HEK293T (cell line): ENCODE measurements around the gene COL5A1.

Experiments
- CTCF ChIA-PET: fragments of 350-600 bp; formaldehyde crosslinking; extraction: SDS; loops from one replicate; lab custom pipeline; 2021; ENCODE audit warnings: antibody characterized with exemption, inconsistent platforms; lab: Yijun Ruan, JAX
- POLR2A ChIA-PET: fragments of 350-600 bp; formaldehyde crosslinking; extraction: SDS; loops from one replicate; lab custom pipeline; 2020; ENCODE audit warnings: antibody characterized with exemption, inconsistent platforms; lab: Yijun Ruan, JAX
- DNase-seq: peaks from one replicate; pipeline ENCODE4 v3.0.0; 2012; ENCODE audit warnings: mixed read lengths; ENCODE audit errors: extremely low spot score
- ARNT ChIP-seq: fragments of 450-650 bp; IDR thresholded peaks from 2 replicates; pipeline ENCODE4 v1.6.1; 2017; ENCODE audit warnings: mild to moderate bottlenecking
- BHLHE40 ChIP-seq: fragments of 450-650 bp; IDR thresholded peaks from 2 replicates; pipeline ENCODE4 v1.6.1; 2016; ENCODE audit warnings: mild to moderate bottlenecking, moderate library complexity, borderline replicate concordance
- CTBP1 ChIP-seq: fragments of 450-650 bp; IDR thresholded peaks from 2 replicates; pipeline ENCODE4 v1.6.1; 2016; ENCODE audit warnings: borderline replicate concordance
- ELF4 ChIP-seq: fragments of 450-650 bp; IDR thresholded peaks from 2 replicates; pipeline ENCODE4 v1.6.1; 2017; ENCODE audit warnings: antibody characterized with exemption
- FOXA1 ChIP-seq: fragments of 450-650 bp; IDR thresholded peaks from 2 replicates; pipeline ENCODE4 v1.6.1; 2016; ENCODE audit warnings: mild to moderate bottlenecking
- FOXK2 ChIP-seq: fragments of 450-650 bp; IDR thresholded peaks from 2 replicates; pipeline ENCODE4 v1.6.1; 2016; ENCODE audit warnings: mild to moderate bottlenecking
- FOXM1 ChIP-seq: fragments of 450-650 bp; IDR thresholded peaks from 2 replicates; pipeline ENCODE4 v1.6.1; 2017; ENCODE audit warnings: mild to moderate bottlenecking, borderline replicate concordance
- HDGF ChIP-seq: fragments of 450-650 bp; IDR thresholded peaks from 2 replicates; pipeline ENCODE4 v1.6.1; 2017; ENCODE audit warnings: antibody characterized with exemption, borderline replicate concordance
- L3MBTL2 ChIP-seq: fragments of 450-650 bp; conservative IDR thresholded peaks from 2 replicates; pipeline ENCODE4 v1.6.1; 2016; ENCODE audit warnings: mild to moderate bottlenecking
- LEF1 ChIP-seq: fragments of 450-650 bp; IDR thresholded peaks from 2 replicates; pipeline ENCODE4 v1.6.1; 2017; ENCODE audit warnings: mild to moderate bottlenecking, borderline replicate concordance
- NFRKB ChIP-seq: fragments of 450-650 bp; IDR thresholded peaks from 2 replicates; pipeline ENCODE4 v1.6.1; 2016; ENCODE audit warnings: mild to moderate bottlenecking, moderate library complexity
- SP1 ChIP-seq: fragments of 450-650 bp; IDR thresholded peaks from 2 replicates; pipeline ENCODE4 v1.6.1; 2017
- SUZ12 ChIP-seq: fragments of 450-650 bp; IDR thresholded peaks from 2 replicates; pipeline ENCODE4 v1.6.1; 2016; ENCODE audit warnings: mild to moderate bottlenecking
- TARDBP ChIP-seq: fragments of 450-650 bp; IDR thresholded peaks from 2 replicates; pipeline ENCODE4 v1.6.1; 2016
- ZNF384 ChIP-seq: fragments of 450-650 bp; IDR thresholded peaks from 2 replicates; pipeline ENCODE4 v1.6.1; 2016
- TF ChIP-seq, protein P1 (sequence below): fragments of 450-650 bp; IDR thresholded peaks from 2 replicates; pipeline ENCODE4 v1.6.1; 2016

The COL5A1 gene

DNA sequence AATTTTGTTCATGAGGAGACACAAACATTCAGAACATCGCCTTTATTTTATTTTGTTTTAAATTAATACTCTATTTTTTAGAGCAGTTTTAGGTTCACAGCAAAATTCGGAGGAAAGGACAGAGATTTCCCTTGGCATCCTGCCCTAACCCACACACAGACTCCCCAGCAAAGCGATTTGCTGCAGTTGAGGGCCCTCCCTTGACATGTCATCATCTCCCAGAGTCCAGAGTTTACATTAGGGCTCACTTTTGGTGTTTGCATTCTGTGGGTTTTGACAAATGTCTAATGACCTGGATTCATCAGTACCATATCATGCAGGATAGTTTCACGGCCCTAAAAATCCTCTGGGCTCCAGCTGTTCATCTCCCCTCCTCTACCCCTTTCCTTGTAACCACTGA, 33.6 kb upstream of the COL5A1 start:
- DNase-seq: no peak
- no peak for TF ChIP-seq NFRKB
- TF ChIP-seq, protein P1, sequence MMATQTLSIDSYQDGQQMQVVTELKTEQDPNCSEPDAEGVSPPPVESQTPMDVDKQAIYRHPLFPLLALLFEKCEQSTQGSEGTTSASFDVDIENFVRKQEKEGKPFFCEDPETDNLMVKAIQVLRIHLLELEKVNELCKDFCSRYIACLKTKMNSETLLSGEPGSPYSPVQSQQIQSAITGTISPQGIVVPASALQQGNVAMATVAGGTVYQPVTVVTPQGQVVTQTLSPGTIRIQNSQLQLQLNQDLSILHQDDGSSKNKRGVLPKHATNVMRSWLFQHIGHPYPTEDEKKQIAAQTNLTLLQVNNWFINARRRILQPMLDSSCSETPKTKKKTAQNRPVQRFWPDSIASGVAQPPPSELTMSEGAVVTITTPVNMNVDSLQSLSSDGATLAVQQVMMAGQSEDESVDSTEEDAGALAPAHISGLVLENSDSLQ: no peak
- TF ChIP-seq CTBP1: no peak
- no peak for TF ChIP-seq HDGF
- no peak for TF ChIP-seq FOXK2
- no peak for TF ChIP-seq SP1
- no peak for TF ChIP-seq FOXA1
- TF ChIP-seq ARNT: no peak
- TF ChIP-seq FOXM1: no peak
- TF ChIP-seq ELF4: no peak
- CTCF ChIA-PET: no interaction called here
- POLR2A ChIA-PET: interaction anchor here (0.5 kb wide), 1 partner anchor 146 kb away, joined by 3 read pairs; no protein-coding TSS in a partner anchor

GRCh38 chr9:134611046-134611445, 30.6 kb upstream of the COL5A1 start:
- TF ChIP-seq NFRKB (no peak), ZNF384 (no peak)
- DNase-seq: no peak
- CTCF ChIA-PET: no interaction called here
- POLR2A ChIA-PET: no interaction called here

- no peak for DNase-seq
- CTCF ChIA-PET: no interaction called here
- POLR2A ChIA-PET: no interaction called here
- TF ChIP-seq BHLHE40: no peak
- TF ChIP-seq ARNT: no peak
- TF ChIP-seq, protein P1: no peak
- no peak for TF ChIP-seq FOXA1
- TF ChIP-seq LEF1: no peak
- TF ChIP-seq ZNF384: no peak
- TF ChIP-seq HDGF: no peak
- no peak for TF ChIP-seq SP1
- TF ChIP-seq FOXK2: no peak
- TF ChIP-seq L3MBTL2: no peak
- no peak for TF ChIP-seq ELF4
These were observed 29.3 kb upstream of the COL5A1 start for GRCh38 chr9:134612309-134612708.

- ChIA-PET CTCF (no interaction called here), POLR2A (no interaction called here)
- no peak for TF ChIP-seq FOXK2
- TF ChIP-seq ELF4: no peak
- TF ChIP-seq CTBP1: no peak
- no peak for TF ChIP-seq ARNT
- TF ChIP-seq BHLHE40: no peak
- TF ChIP-seq SP1: no peak
- no peak for TF ChIP-seq HDGF
- no peak for TF ChIP-seq ZNF384
- no peak for DNase-seq
These were observed 28.9 kb upstream of the COL5A1 start for GRCh38 chr9:134612715-134613114.

- POLR2A ChIA-PET: no interaction called here
- no peak for TF ChIP-seq NFRKB
- TF ChIP-seq FOXK2: no peak
- TF ChIP-seq FOXM1: no peak
- no peak for TF ChIP-seq BHLHE40
- no peak for TF ChIP-seq TARDBP
- no peak for TF ChIP-seq SUZ12
- no peak for TF ChIP-seq SP1
- no peak for TF ChIP-seq ELF4
- TF ChIP-seq, protein P1: no peak
- TF ChIP-seq HDGF: no peak
- CTCF ChIA-PET: no interaction called here
These were observed 27.3 kb upstream of the COL5A1 start for GRCh38 chr9:134614256-134614655.

GRCh38 chr9:134616341-134616740, 25.3 kb upstream of the COL5A1 start:
- no peak for TF ChIP-seq ARNT
- TF ChIP-seq LEF1: no peak
- TF ChIP-seq FOXK2: no peak
- TF ChIP-seq SUZ12: no peak
- no peak for TF ChIP-seq ELF4
- TF ChIP-seq NFRKB: no peak
- no peak for TF ChIP-seq BHLHE40
- no peak for TF ChIP-seq TARDBP
- no peak for TF ChIP-seq SP1
- no peak for TF ChIP-seq HDGF
- ChIA-PET POLR2A (no interaction called here), CTCF (no interaction called here)
- no peak for DNase-seq

More at GRCh38 chr9:134614256-134614655, 27.3 kb upstream of the COL5A1 start:
- no peak for DNase-seq

GRCh38 chr9:134617246-134617645, 24.4 kb upstream of the COL5A1 start:
- no peak for TF ChIP-seq ZNF384
- TF ChIP-seq ELF4: no peak
- TF ChIP-seq FOXK2: no peak
- TF ChIP-seq HDGF: no peak
- DNase-seq: no peak
- CTCF ChIA-PET: no interaction called here

More at GRCh38 chr9:134617246-134617645, 24.4 kb upstream of the COL5A1 start:
- POLR2A ChIA-PET: no interaction called here
